Prostate gland (tissue), 2 donors: ENCODE data around the gene BCL2L11. TPM values are rescaled to one million over a fixed set of nuclear protein-coding genes. Genes with fewer than 3 reads are reported as not detected.

ENCODE experiments used
- DNase-seq: peaks from one replicate; pipeline ENCODE4 v3.0.0-alpha.2; 2019; ENCODE audit warnings: low spot score
- H3K27ac ChIP-seq, 2 donors: fragments of 200-600 bp; sonication (generic); 2 replicates each; pipeline ENCODE4 v1.5.1; 2017 to 2019
- H3K27me3 ChIP-seq: fragments of 200-600 bp; sonication (generic); replicated peaks from 2 replicates; pipeline ENCODE4 v1.5.1; 2019; ENCODE audit not compliant: insufficient read depth
- H3K36me3 ChIP-seq, 2 donors: fragments of 200-600 bp; sonication (generic); 1 replicate in 1 of 2; 2 replicates in 1 of 2; pipeline versions ENCODE4 v1.5.1 to v1.8.1; 2017 to 2019
- H3K4me1 ChIP-seq: fragments of 200-600 bp; sonication (generic); replicated peaks from 2 replicates; pipeline ENCODE4 v1.5.1; 2019
- H3K4me3 ChIP-seq, 2 donors: fragments of 200-600 bp; sonication (generic); 2 replicates each; pipeline ENCODE4 v1.5.1; 2017 to 2019
- H3K9me3 ChIP-seq: fragments of 200-600 bp; sonication (generic); 2 replicates; pipeline ENCODE4 v1.5.1; 2017
- POLR2A ChIP-seq: fragments of 450-650 bp; IDR thresholded peaks from one replicate; pipeline ENCODE4 v1.6.1; 2016; ENCODE audit warnings: antibody characterized with exemption, mild to moderate bottlenecking
- POLR2AphosphoS5 ChIP-seq: sonication (generic); formaldehyde crosslinking; IDR thresholded peaks from one replicate; pipeline ENCODE4 v1.6.1; 2017; ENCODE audit warnings: antibody characterized with exemption
- WGBS: methylation state at CpG from one replicate; pipeline ENCODE4 v1.1.5; 2018; 5-methylcytosine and 5-hydroxymethylcytosine counted together
- intact Hi-C: fragments of 100-400 bp; cut with DNase I; formaldehyde crosslinking; loops from one replicate; pipeline ENCODE4 v1.14.2; 2022
- total RNA-seq, 2 donors: library from RNA; depleted of rRNA; stranded (reverse); fragments of >200 nt; gene quantifications; one replicate each; pipeline ENCODE4 v1.1.0, GENCODE V29; 2016
- TF ChIP-seq, protein P1 (sequence below), 4 experiments: fragments of 200-600 bp in 2 of 4; fragments of 450-650 bp in 2 of 4; sonication (generic) in 2 of 4; IDR thresholded peaks; 1 replicate in 3 of 4; 2 replicates in 1 of 4; pipeline ENCODE4 v1.5.1; 2016 to 2019; ENCODE audit warnings: antibody characterized with exemption in 4 of 4, mild to moderate bottlenecking in 2 of 4, moderate library complexity in 2 of 4

BCL2L11 gene
- total RNA-seq, 2 donors from 2014 or later = 28.3 to 55.3 TPM

DNA sequence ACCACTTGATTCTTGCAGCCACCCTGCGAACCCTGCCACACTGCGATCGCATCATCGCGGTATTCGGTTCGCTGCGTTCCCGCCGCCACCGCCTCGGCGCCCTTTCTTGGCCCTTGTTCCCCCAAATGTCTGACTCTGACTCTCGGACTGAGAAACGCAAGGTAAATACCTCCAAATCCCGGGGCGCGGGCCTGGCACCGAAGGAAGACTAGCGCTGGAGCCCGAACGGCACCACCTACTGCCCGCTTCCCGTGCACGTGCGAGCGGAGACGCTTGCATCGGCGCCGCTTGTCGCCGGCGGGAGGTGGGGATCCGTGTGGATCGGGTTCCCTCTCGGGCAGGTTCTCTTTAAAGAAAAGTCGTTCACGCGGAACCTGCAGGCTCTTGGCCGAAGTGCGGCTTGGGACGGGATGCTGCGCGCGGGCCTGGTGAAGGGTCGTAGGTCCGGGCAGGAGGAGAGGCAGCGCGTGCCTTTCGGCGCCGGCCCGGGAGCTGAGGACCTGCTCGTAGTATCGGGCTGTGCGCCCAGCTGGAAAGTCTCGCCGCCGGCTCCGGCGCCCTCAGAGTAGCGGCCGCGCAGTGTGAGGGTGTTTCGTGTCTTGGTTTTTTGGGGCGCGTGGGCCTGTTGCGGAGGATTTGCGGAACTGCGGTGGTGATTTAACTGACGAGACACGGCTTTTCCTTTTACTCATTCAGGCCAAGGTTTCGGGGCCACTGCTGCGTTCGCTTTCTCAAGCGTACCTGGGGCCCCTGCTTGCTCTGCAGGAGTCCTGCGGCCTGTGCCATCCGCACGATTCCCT, 514 bp downstream of the BCL2L11 start:
- Histone ChIP-seq H3K36me3 (no peaks in the 10 kb centered on the region), H3K4me1 (peaks cover 3% of the 10 kb centered on the region), H3K9me3 (no peaks in the 10 kb centered on the region), H3K27me3 (no peaks in the 10 kb centered on the region), H3K27ac (peak overlapping the region; percentile 76 to 86), H3K4me3 (peak overlapping the region; percentile 74 to 93)
- intact Hi-C loops = no loop called here
- TF ChIP-seq POLR2A (no peak), POLR2AphosphoS5 (no peak)
- TF ChIP-seq, protein P1, sequence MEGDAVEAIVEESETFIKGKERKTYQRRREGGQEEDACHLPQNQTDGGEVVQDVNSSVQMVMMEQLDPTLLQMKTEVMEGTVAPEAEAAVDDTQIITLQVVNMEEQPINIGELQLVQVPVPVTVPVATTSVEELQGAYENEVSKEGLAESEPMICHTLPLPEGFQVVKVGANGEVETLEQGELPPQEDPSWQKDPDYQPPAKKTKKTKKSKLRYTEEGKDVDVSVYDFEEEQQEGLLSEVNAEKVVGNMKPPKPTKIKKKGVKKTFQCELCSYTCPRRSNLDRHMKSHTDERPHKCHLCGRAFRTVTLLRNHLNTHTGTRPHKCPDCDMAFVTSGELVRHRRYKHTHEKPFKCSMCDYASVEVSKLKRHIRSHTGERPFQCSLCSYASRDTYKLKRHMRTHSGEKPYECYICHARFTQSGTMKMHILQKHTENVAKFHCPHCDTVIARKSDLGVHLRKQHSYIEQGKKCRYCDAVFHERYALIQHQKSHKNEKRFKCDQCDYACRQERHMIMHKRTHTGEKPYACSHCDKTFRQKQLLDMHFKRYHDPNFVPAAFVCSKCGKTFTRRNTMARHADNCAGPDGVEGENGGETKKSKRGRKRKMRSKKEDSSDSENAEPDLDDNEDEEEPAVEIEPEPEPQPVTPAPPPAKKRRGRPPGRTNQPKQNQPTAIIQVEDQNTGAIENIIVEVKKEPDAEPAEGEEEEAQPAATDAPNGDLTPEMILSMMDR (IDR thresholded peaks at IDR 0.05) = no peak
- DNase-seq = peak; percentile 40
- under 1% methylated on average over 72 of the region's 80 CpGs for WGBS

DNA sequence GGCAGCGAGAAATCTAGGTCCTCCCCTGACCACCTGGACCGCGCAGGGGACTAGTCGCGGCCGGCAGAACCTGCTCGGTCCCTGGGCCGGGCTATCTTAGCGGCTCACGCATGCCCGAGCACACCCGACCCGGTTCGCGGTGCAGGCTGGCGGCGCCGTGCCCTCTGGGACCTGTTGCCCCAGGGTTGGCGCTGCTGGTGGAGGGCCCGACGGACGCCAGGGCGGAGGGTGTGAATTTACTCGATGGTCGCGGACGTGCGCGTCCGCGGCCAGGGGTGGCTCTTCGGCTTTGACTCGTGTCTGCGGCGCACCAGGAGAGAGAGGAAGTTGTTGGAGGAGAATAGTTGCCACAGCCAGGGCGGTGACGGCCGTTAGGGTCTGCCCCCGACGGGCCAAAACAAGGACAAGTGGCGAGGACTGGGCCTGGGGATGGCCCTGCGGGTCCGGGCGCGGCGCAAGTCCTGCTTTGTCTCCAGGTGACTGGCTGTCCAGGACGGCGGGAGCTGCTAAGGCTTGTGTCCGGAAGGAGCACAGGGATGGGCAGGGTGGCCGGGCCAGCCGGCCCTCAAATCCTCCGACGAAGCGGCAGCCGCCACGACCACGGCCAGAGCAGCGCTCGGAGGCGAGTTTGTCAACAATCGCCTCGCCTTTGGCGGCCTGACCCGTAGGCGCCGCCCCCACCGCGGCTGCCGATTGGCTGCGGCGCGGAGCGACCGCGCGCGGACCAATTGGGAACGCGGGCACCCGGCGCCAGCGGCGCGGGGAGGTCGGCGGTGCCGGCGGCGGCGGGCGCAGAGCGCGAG, 1.3 kb downstream of the BCL2L11 start:
- Histone ChIP-seq H3K36me3 (no peaks in the 10 kb centered on the region), H3K27ac (peak overlapping the region; percentile 76 to 86), H3K4me3 (peak overlapping the region; percentile 74 to 93), H3K4me1 (peaks cover 3% of the 10 kb centered on the region), H3K27me3 (no peaks in the 10 kb centered on the region), H3K9me3 (no peaks in the 10 kb centered on the region)
- 2% methylated on average over 79 of the region's 93 CpGs for WGBS
- TF ChIP-seq POLR2A = peak; percentile 94
- TF ChIP-seq, protein P1 (IDR thresholded peaks at IDR 0.05) = peak in 1 of 4 experiments; percentile 3
- TF ChIP-seq POLR2AphosphoS5 = peak; percentile 68
- peak; percentile 87 for DNase-seq
- intact Hi-C loops = no loop called here

DNA sequence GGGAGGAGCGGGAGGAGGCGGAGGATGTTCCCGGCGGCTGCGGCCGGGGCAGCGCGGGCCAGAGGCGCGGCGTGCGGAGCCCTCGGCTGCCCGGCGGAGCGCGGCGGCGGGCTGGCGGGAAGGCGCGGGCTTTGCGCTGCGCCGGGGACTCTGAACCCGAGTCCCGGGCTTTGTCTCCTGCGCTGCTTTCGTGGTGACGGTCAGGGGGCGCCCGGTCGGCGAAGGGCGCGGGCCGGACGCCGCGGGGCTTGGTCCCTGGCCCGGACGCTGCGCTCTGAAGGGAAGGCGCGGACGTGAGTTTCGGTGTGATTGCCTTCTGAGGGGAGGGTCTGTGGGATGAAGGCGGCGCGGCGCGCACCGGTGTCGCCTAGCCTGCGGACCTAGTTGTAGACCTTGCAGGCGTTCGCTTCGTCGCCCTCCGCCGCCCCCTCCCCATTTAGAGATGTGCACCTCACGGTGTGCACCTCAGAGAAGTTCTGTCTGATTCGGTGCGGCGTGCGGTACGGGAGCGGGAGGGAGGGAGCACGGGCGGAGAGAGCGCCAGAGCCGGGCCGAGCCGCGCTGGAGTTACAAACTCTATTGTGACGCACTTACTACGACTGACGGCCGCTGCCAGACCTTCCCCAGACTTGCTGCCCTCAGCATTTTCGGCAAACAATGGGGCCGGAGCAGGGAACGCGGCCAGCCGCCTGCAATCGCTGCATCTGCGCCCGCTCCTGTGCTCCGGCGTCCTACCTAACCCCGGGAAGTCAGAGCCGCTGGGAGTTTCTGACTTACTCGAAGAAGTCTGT, 2.1 kb downstream of the BCL2L11 start:
- WGBS = under 1% methylated on average over 71 of the region's 92 CpGs

DNA sequence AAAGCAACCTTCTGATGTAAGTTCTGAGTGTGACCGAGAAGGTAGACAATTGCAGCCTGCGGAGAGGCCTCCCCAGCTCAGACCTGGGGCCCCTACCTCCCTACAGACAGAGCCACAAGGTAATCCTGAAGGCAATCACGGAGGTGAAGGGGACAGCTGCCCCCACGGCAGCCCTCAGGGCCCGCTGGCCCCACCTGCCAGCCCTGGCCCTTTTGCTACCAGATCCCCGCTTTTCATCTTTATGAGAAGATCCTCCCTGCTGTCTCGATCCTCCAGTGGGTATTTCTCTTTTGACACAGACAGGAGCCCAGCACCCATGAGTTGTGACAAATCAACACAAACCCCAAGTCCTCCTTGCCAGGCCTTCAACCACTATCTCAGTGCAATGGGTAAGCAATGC, 3.0 kb downstream of the BCL2L11 start:
- TF ChIP-seq POLR2A = no peak
- TF ChIP-seq POLR2AphosphoS5 = no peak
- TF ChIP-seq, protein P1 (IDR thresholded peaks at IDR 0.05) = no peak
- peak overlapping the region in 1 of 2 donors; percentile 93 for H3K4me3 ChIP-seq
- H3K4me1 ChIP-seq = no peaks in the 10 kb centered on the region
- H3K36me3 ChIP-seq = no peaks in the 10 kb centered on the region
- DNase-seq = no peak
- H3K27me3 ChIP-seq = no peaks in the 10 kb centered on the region
- H3K9me3 ChIP-seq = no peaks in the 10 kb centered on the region
- H3K27ac ChIP-seq = no peak overlapping the region
- WGBS = 87% methylated on average over 7 of the region's 7 CpGs
- intact Hi-C loops = no loop called here

More for the DNA sequence above, 2.1 kb downstream of the BCL2L11 start:
- intact Hi-C loops = no loop called here
- Histone ChIP-seq H3K27me3 (no peaks in the 10 kb centered on the region), H3K9me3 (no peaks in the 10 kb centered on the region), H3K4me1 (no peaks in the 10 kb centered on the region), H3K27ac (peak overlapping the region; percentile 80 to 86), H3K36me3 (no peaks in the 10 kb centered on the region), H3K4me3 (peak overlapping the region; percentile 74 to 93)
- peak; percentile 73 for TF ChIP-seq POLR2AphosphoS5
- TF ChIP-seq POLR2A = peak; percentile 50
- TF ChIP-seq, protein P1 (IDR thresholded peaks at IDR 0.05) = no peak
- DNase-seq = peak; percentile 79
